ENCODE results near the gene ZNRF1. TPM values are rescaled to one million over a fixed set of nuclear protein-coding genes. Genes with fewer than 3 reads are reported as not detected.
"Not testable (repeated sequence)": the region's sequence is repeated elsewhere in the genome, so short reads cannot be mapped to it uniquely, and the experiment has no call there.

Gene ZNRF1
- total RNA-seq, 1 experiment from 2014 or later: 13.7 TPM

DNA sequence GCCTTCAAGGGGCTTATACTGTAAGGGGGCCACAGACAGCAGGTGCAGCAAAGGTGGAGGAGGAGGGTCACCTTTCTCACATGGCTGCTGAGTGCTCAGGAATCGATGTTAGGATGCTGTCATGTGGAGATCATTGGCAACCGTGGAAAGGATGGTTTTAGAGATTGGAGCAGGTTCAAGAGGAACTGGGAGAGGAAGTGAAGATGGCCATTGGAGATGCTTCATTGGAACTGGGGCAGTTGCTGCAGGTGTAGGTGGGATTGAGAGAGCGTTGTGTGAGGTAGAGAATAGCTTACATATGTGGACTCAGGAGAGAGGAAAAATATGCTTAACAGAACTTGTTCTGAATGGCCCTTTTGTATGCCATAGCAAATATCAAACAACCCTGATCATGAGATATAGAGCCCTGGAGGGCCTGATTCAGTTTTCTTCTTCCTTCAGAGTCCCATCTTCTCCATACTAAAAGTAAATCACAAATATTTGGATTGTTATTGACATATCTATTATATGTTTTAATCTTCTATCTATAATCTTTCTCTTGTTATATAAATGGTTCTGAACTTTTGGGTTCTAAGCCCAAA lies 77.0 kb downstream of the ZNRF1 start:
- DNase-seq (ENCODE audit: low spot score): no peak

DNA sequence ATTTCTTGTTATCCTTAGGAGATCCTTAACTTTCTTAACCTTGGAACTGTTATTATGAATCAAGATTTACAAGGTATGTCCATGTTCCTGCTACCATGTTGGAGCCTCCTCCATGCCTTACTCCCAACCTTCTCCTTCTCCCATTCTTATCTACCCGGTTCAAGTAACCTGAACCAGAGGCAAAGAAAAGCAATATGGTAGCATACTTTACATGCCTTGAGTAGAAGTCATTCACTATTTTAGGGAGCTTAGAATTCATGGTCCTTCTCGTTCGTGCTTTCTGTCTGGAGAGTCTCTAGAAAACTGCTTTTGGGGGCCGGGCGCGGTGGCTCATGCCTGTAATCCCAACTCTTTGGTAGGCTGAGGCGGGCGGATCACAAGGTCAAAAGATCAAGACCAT lies 80.1 kb downstream of the ZNRF1 start:
- DNase-seq (ENCODE audit: low spot score): no peak

DNA sequence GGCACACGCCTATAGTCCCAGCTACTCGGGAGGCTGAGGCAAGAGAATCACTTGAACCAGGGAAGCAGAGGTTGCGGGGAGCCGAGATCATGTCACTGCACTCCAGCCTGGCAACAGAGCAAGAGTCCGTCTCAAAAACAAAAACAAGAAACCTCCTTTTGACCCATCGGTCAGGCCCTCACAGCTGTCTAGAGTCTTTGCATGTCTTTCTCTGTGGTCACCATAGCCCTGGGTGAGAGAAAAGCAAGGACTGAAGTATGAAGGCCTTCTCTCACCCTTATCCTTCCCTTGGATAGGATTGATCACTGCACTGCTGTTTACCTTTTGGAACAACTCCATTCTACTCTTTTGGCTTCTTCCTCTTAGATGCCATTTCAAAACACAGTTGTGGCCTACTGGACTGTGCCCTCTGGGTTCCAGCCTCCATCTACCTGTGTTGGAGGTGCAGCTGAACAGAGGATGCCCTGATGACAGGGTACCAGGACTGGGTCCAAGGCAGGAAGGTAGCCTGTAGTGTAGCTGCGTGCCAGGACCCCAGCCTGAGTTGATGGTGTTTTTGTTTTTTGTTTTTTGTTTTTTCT lies 80.6 kb downstream of the ZNRF1 start:
- DNase-seq (ENCODE audit: low spot score): no peak

DNA sequence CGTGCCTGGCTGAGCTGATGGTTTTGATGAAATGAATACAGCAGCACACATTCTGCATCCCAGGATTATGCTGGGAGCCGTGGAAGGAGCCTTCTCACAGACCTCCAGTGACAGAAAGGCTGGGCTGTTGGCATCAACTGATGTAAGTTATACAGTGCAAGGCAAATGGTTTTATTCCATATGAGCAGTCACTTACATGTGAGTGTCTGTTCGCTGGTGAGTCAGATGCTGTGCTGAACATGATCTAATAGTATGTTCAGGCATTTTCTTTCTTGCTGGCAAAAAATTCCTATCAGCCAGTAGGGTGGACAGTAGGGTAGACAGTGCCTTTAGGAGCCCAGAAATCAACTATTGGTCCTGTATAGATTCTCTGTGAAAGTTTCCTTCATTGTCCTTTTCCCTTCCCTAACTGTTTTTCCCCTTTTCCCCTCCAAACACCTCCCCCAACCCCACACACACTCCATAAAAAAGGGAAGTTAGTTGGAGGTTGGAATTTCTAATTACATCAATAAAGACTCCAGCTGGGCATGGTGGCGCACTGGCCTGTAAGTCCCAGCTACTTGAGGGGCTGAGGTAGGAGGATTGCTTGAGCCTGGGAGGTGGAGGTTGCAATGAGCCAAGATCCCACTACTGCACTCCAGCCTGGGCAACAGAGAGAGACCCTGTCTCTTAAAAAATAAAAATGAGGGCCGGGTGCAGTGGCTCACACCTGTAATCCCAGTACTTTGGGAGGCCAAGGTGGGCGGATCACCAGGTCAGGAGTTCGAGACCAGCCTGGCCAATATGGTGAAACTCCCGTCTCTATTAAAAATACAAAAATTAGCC lies 81.6 kb downstream of the ZNRF1 start:
- DNase-seq (ENCODE audit: low spot score): no peak

DNA sequence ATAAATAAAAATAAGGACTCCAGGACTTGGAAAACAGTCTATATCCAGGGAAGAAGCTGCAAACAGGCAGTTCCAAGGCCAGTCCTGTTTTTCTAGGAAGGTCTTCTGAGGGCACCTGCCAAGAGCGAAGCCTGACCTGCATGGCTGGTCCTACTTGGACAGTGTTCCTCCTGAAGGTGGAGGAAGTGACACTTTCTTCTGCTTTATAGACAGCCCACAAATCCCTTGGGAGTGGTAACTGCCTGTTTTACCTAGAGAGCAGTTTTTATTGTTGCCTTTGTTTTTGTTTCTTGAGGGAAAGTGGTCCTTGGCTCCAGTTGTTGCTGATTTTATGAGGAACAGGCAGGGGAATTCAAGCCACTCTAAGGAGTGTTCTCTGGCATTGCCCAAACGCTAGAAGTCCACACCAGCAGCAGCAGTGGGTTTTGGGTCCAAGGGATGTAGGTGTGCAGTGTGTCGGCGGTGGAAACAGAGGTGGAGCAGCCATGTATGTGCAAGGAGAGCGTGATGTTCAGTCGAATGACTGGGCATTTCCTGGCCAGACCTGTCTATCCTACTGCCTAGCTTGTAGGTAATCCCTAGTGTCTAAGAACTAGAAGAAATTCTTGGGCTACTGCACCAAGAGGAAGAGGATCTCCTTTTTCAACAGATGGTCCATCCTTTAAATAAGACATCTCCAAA lies 82.5 kb downstream of the ZNRF1 start:
- DNase-seq (ENCODE audit: low spot score): no peak

DNA sequence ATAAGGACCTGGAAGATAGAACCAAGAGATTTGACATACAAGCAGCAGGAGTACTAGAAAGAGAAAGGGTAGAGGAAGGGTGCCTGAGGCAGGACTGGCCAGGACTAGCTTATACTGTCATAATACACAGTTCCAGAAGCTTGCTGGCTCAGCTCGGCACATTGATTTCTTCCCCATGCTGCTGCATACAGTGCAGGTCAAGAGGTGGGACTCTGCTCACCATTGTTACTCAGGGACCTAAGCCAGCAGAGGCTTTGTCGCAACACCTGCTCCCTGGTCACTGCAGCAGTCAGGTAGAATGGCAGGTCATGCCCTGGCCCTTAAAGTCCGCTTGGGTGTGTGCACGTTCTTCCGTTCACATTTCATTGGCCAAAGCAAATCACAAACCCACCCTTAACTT lies 85.0 kb downstream of the ZNRF1 start:
- no peak for DNase-seq (ENCODE audit: low spot score)

DNA sequence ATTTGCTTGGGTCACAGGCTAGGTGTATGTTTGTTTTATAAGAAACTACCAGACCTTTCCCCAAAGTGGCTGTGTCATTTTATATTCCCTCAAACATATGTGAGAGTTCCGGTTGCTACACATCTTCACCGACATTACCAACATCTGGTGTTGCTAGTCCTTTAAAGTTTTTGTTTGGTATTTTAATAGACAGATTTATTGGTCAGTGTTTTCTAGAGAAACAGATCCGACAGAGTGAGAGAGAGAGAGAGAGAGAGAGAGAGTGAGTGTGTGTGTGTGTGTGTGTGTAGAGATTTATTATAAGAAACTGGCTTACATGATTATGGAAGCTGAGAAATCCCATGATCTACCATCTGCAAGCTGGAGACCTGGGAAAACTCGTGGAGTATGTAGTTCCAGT lies 86.7 kb downstream of the ZNRF1 start:
- DNase-seq (ENCODE audit: low spot score): no peak

DNA sequence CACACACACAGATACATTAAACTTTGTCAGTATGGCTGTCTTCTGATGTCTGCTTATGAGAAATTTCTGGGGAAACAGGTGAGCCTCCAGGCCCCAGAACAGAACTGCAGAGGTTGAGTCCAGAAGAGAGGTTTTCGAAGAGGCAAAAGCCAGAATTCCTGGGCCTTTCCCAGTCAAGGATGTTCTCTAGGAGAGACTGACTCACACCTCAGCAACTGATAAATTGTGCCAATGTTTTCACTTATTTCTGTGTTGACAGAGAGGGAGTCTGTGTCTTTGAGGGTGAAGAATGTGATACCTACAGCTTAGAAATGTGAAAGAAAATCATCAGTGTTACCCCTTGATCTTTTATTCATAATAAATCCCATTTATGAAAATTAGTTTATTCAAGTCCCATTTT lies 87.5 kb downstream of the ZNRF1 start:
- no peak for DNase-seq (ENCODE audit: low spot score)

DNA sequence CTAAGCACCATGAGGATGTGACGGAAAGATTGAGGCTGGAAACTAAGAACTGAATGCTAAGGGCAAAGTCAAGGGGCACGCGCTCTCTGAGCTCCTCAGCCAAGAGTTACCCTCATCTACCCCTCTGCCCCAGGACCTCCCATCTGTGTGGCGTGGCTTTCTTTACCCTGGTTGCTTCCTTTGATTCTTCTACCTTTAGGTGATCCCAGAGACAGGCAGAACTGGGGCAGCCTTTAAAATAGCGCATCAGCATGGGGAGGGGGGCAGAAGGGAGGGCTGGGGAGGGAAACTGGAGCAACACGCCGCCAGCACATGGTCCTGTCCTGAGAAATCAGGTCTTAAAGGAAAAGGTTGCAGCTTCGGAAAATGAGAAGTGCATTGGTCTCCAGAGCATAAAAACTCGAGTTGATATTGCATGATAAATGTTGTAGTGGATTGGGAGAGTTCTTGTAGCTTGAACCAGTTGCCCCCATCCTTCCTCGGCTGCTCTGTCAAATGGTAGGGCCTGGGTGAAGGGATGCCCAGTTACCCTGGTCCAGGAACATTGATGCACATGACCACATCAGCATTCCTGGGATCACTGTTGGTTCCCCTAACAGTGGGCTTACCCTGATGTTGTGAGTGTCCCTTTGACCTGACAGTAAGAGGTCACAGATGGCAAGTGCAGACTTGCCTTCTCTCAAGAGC lies 88.0 kb downstream of the ZNRF1 start:
- no peak for DNase-seq (ENCODE audit: low spot score)

DNA sequence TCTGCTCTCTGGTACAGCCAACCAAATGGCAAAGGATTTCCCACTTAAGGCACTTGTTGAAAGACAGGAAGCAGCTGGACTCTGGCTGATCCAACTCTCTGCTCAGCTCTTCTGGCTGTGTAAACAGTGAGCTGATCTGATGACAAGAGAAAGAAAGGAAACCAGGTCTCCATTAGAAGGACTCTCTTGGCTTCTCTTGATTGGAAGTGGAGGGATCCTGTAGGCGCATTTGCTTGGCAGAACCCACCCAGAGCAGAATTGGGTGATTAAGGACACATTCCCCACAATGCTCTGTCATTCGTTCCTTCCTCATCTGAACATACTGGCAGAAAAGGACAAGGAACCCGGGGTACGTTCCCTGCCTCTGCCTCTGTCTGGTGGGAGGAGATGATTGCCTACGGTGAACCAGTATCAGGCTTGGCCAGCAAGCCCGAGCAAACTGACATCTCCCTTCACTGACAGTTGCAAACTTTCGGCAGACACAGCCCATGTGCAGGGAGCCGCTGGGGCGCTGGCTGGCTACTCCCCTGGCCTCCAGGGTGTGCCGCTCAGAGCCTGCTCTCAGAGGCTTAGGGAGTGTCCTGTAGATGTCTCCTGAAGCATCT lies 88.7 kb downstream of the ZNRF1 start:
- DNase-seq (ENCODE audit: low spot score): peak; percentile 28

DNA sequence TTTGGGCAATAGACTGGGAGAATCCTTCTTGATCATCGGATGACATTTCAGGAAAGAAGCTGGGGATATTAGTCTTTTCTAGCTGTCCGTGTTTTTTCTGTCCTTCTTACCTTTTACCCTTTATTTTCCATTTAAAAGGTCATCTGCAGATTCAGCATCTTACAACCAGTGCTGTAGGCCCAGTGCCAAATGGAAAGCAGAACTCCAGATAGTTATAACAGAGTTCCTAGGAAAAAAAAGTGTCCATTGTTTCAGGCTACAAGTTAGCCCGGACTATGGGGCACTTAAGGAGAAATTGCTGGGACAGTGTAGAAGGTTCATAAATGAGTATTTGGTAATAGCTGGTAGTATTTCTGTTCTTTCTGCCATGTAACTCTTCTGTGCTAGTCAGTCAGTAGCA lies 89.4 kb downstream of the ZNRF1 start:
- DNase-seq (ENCODE audit: low spot score): no peak

DNA sequence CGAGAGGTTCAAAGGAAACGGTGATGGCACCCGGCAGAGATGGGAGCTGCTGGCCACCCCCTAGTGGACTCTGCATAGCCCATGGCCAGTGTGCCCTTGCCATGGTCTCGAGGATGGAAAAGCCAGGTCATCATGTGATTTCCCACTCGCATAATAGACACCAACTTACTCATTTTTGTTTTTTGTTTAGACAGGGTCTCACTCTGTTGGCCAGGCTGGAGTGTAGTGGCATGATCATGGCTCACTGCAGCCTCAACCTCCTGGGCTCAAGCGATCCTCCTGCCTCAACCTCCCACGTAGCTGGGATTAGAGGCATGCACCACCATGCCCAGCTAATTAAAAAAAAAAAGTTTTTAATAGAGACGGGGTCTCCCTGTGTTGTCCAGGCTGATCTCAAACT lies 90.1 kb downstream of the ZNRF1 start:
- no peak for DNase-seq (ENCODE audit: low spot score)

DNA sequence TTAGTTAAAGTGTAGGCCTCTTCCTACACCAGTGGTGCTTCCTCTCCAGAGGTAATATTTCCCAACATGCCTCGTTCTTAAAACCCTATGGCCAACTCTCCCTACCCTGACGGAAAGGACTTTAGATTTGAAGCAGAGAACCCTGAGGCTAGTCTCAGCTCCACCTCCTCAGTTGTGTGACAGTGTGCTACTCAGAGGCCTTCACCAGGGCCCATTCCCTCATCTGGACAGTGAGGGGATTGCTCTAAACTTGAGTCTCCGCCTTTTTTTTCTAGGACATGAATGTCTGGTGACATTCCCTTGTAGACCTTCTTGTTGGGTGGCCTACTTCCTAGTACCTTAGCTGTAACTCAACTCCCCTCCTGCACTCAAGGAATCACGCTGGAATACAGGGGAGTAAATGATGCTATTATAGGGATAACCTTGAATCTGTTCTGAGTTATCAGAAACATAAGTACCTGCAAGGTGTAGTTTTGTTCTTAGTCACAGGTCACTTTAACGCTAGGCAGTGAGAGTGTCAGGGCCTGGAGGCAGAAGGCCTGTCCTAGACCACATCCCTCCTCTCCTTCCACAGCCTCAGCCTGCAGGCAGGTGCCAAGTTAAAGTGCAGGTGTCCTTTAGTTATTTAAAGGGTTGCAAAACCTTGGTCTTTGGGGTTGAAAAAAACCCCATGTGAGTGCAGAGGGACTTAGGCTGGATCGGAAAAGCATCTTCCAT lies 90.8 kb downstream of the ZNRF1 start:
- DNase-seq (ENCODE audit: low spot score): no peak

DNA sequence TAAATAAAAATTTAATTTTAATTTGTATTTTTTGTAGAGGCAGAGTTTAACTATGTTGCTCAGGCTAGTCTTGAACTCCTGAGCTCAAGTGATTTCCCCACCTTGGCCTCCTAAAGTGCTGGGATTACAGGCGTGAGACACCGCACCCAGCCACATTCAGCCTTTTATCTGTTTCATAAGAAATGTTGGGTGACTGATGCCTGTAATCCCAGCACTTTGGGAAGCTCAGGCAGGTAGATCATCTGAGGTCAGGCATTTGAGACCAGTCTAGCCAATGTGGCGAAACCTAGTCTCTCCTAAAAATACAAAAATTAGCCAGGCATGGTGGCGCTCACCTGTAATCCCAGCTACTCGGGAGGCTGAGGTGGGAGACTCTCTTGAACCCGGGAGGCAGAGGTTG lies 92.1 kb downstream of the ZNRF1 start:
- not testable (repeated sequence) for DNase-seq (ENCODE audit: low spot score)

DNA sequence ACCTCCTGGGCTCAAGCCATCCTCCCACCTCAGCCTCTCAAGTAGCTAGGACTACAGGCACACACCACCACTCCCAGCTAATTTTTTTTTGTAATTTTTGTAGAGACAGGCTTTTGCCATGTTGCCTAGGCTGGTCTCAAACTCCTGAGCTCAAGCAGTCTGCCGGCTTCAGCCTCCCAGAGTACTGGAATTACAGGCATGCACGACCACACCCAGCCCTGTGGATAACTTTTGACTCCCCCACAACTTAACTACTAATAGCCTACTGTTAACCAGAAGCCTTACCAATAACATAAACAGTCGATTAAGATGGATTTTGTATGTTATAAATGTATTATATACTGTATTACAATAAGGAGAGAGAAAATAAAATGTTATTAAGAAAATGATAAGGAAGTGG lies 92.8 kb downstream of the ZNRF1 start:
- DNase-seq (ENCODE audit: low spot score): not testable (repeated sequence)

DNA sequence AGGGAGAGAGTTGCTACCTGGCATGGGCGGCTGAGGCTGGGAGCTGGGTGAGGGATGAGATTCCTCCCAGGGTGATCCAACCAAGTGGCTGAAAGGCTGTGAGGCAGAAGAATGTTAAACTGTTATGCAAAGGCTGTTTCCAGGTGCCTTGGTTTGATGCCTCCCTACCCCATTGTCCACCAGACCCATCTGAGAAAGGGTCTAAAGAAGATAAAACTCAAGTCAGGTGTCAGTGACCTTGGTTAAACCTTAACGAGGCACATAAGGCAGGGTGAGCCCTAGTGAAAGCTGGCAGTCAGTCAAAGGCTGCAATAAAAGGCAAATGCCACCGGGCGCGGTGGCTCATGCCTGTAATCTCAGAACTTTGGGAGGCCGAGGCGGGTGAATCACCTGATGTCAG lies 94.0 kb downstream of the ZNRF1 start:
- no peak for DNase-seq (ENCODE audit: low spot score)

DNA sequence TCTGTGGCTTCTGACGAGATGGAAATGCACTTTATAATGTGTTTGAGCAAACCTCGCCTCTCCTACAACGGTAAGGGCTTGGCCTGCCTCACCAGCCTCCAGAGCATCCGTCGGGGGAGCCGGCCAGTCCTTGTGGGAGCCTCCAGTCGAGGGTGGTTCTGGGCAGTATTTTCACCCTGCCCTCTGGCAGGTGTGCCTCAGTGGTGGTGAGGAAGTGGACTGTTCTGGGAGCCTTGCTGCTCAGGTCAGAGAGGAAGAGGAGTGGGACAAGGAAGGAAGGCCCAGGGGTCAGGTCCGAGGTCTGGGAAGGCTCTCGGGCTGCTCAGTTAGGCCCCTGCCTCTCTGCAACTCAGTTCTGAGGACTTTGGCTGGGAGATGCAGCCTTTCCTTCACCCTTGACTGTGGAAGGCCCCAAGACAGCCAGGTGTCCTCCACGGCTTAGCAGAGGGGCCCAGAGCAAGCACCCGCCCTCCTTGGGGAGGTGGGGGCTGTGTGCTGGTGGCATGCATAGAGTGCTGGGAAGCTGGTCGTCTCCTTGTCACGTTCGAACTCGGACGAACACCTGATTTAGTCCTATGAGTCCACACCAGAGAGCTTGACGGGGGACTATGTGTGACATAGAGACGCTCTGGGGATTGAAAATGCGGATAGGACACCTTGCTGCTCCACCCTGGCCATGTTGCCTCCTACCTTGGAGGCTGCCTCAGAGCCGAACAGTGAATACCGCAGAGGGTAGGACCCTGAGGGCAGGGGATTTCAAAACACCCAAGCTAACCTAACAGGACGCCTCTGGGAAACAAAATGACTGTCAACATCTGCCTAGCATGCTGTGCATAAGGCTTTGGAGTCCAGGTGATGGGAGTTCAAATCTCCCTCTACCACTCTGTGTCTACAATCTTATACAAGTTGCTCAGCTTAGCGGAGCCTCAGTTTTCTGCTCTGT lies 95.0 kb downstream of the ZNRF1 start:
- DNase-seq (ENCODE audit: low spot score): no peak

DNA sequence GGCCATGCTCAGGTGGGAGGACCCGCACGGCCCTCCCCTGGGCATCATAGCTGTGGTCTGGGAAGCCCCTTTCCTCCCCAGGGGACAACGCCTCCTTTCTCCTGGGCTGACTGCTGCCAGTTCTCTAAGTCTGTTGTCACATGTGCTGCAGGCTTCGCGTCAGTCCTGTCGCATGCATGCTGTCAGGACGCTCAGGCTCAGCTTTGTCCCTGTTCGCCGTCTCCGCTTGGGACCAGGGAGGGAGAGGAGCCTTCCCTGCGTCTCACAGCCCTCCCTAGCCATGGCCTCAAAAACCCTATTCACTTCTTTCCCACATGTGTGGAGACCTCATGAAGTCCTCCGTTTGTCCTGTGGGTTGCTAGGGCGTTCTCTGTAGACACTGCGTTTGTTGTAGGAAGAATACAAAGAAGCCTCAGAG lies 96.4 kb downstream of the ZNRF1 start:
- no peak for DNase-seq (ENCODE audit: low spot score)

DNA sequence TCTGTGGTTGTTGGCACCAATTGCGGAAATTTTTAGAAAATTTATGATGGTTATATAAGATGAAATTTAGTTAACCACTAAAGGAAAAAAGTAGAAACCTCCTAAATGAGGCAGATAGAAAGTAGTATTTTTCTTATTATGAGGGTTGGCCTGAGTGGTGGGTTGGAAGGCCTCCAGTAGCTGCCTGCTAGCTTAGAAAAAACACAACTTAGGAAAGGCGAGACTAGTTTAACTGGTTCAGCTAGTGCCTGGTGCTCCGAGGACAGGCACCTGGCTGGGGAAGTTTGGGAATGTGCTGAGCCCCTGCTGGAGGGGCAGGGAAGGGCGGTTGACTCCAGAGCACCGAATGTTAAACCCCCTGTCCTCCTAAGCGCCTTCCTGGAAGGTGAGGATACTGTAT lies 97.8 kb downstream of the ZNRF1 start:
- DNase-seq (ENCODE audit: low spot score): no peak
